ENCODE results near the gene REXO4. TPM values are rescaled to one million over a fixed set of nuclear protein-coding genes. Genes with fewer than 3 reads are reported as not detected.

REXO4 gene
- total and polyA plus RNA-seq, 9 of the 15 experiments (the other 6 are each of a cell fraction or from before 2014, with no cell fraction given), result 3.4 to 72.9 (median 31.1) TPM

GRCh38 chr9:133417541-133418461, at the start of gene REXO4 (continued):
- no peak for TF ChIP-seq KLF10 (CRISPR knock-in tag; IDR thresholded peaks at IDR 0.05)
- no peak for TF ChIP-seq ZNF740 (CRISPR knock-in tag; IDR thresholded peaks at IDR 0.05)
- no peak for TF ChIP-seq ZNF740 (tag; IDR thresholded peaks at IDR 0.05)
- TF ChIP-seq EZH2 (IDR thresholded peaks at IDR 0.05; ENCODE audit: borderline replicate concordance, low read depth, low read length), result no peak
- TF ChIP-seq ATF6 (CRISPR knock-in tag; IDR thresholded peaks at IDR 0.05), result no peak; the same call in 1 of the 2 replicates
- no peak for TF ChIP-seq ZNF347 (CRISPR knock-in tag; IDR thresholded peaks at IDR 0.05; ENCODE audit: low read depth)
- no peak for TF ChIP-seq ATF1 (CRISPR knock-in tag; IDR thresholded peaks at IDR 0.05)
- TF ChIP-seq ATF1 (tag; IDR thresholded peaks at IDR 0.05), result peak; percentile 90
- TF ChIP-seq ZNF41 (CRISPR knock-in tag; conservative IDR thresholded peaks at IDR 0.05), result 0 out of 2 replicates have a peak, but pooled peaks have one; percentile 13
- no peak for TF ChIP-seq HDAC6 (IDR thresholded peaks at IDR 0.05; ENCODE audit: low read depth, low read length)
- TF ChIP-seq HINFP (tag; conservative IDR thresholded peaks at IDR 0.05; ENCODE audit: low read depth), result no peak
- TF ChIP-seq MYBL2 (IDR thresholded peaks at IDR 0.05; ENCODE audit: low read depth), result peak; percentile 19; the same call in 1 of the 2 replicates
- no peak for TF ChIP-seq MYBL2 (CRISPR knock-in tag; IDR thresholded peaks at IDR 0.05; ENCODE audit: borderline replicate concordance)
- peak; percentile 95 for TF ChIP-seq CHAMP1 (IDR thresholded peaks at IDR 0.05)
- no peak for TF ChIP-seq SRSF7 (optimal IDR thresholded peaks at IDR 0.05; ENCODE audit: low read depth, low read length)
- peak; percentile 78 for TF ChIP-seq VEZF1 (CRISPR knock-in tag; IDR thresholded peaks at IDR 0.05)
- TF ChIP-seq ATF4 (CRISPR knock-in tag; IDR thresholded peaks at IDR 0.05), result peak; percentile 43
